Measurements from ENCODE around the gene ATP5F1D.

GRCh38 chr19:1278074-1278473, 36.5 kb downstream of the ATP5F1D start:
- TF ChIP-seq CTCF (conservative IDR thresholded peaks at IDR 0.05) (no peak), EZH2 (IDR thresholded peaks at IDR 0.05; ENCODE audit: low read depth) (no peak)
